GM12892 (cell line): ENCODE results near the gene PLIN4.

Experiments
- POLR2A ChIP-seq: IDR thresholded peaks from 2 replicates; pipeline ENCODE4 v1.6.1; 2011; ENCODE audit warnings: low read depth, low read length, control low read depth
- POLR2AphosphoS5 ChIP-seq: IDR thresholded peaks from 2 replicates; pipeline ENCODE4 v1.6.1; 2011; ENCODE audit warnings: low read depth, low read length, control low read depth

- TF ChIP-seq POLR2A, result no peak
- no peak for TF ChIP-seq POLR2AphosphoS5
Observed at GRCh38 chr19:4456476-4456842, 61.8 kb downstream of the PLIN4 start.
